RPMI7951 (cell line): Measurements from ENCODE around the gene EIF4G1. TPM values are rescaled to one million over a fixed set of nuclear protein-coding genes. Genes with fewer than 3 reads are reported as not detected.
"Not testable (repeated sequence)": the region's sequence is repeated elsewhere in the genome, so short reads cannot be mapped to it uniquely, and the experiment has no call there.

Experiments
- DNase-seq: peaks from one replicate; pipeline ENCODE4 v3.0.0-alpha.2; 2012; ENCODE audit warnings: low read depth
- total RNA-seq: library from RNA; depleted of rRNA; stranded (reverse); fragments of >200 nt; shearing (Covaris generic); gene quantifications from 2 replicates; pipeline ENCODE4 v1.2.3, GENCODE V29; 2014

Gene EIF4G1
- total RNA-seq, 1 experiment from 2014 or later, result 173 TPM

- DNase-seq, result peak; percentile 86
Measured at GRCh38 chr3:184334470-184335158, 20.2 kb downstream of the EIF4G1 start.

DNA sequence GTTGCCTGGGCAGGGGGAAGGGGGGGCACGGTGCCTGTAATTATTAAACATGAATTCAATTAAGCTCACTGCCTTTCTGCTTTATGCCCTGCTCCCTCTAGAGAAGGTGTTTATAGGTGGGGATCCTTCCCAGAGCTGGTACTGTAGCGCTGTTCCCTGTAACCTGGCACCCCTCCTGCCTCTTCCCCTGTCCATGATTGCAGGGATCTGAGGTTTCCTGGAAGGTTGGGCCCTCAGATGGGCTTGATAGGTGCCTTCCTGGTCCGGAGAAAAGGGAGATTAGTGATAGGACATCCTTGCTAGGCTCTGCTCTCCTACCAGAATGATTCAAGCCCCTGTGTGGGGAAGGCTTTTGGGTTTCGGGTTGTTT, 20.9 kb downstream of the EIF4G1 start:
- DNase-seq, result no peak

DNA sequence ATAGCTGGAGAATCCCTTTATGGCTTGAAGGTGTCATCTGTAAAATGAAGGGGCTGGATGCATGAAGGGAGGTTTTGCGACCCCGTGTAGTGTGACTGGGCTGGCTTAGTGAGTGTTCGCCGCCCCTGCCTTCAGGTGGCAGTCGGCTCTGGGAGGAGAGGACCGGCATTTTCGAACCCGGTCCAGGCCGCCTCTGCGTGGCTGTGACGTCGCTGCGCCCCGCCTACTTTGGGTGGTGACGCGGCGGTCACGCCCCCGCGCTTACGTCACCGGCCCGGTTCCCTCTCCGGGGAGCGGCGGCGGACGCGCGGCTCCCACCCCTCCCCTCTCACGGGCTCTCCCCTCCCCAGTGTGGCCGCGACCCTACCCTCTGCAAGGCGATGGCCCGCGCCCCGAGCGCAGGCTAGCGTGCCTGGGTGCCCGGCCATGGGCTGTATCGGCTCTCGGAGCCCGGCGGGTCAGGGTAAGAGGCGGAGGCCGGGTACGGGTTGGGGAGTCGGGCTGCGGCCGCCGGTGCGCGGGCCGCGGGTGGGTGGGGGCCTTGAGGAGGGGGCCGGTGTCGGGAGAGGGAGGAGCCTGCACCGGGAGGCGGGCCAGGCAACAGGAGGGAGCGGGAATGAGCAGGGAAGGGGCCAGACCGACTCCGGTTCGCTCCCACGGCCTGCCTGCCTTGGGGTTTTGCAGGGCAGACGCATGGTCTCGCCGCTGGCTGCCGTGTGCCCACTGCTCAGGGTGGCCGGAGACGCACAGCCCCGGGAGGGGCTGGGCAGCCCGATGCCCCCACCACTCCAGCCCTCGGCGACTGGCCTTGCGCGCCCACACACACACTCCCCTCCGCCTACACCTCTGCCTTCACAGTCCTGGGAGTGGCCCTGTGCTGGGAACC, 21.5 kb downstream of the EIF4G1 start:
- peak; percentile 67 for DNase-seq

DNA sequence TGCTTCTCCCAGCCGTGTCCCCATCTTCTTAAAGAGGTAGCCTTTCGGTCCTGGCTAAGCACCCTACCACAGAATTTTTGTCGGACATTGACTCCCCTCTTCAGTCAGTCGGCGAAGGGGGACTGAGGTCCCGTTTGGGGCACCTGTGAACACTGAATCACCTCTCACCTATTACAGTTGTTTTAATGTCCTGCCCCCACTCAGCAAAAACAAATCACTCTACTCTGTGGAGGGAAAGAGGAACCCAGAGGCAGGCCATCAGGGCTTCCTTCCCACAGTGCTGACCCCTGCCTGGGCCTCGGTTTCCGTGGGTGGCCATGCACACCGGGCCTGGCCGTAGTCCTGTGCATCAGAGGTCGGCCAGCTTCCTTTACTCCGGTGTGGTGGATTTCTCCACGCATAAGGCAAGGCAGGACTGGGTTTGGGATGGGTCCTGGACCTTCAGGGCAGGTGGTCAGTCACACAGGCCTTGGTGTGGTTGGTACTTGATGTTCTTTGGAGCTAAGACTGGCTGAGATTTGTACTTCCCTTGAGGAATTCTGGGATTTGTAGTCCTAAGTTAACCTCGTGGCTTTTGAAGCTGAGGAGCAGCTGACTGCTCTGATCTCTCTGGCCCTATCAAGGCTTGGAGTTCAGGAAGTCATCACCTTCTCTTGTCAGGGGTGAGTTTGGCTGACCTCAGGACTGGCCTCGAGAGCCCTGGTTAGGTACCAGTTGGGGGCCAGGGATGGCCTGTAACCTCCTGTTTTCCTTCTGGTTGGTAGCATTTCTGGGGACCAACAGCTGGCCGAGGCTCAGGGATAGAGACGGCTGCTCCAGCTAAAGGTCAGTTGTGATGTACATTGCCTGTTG, 22.4 kb downstream of the EIF4G1 start:
- peak; percentile 49 for DNase-seq

DNA sequence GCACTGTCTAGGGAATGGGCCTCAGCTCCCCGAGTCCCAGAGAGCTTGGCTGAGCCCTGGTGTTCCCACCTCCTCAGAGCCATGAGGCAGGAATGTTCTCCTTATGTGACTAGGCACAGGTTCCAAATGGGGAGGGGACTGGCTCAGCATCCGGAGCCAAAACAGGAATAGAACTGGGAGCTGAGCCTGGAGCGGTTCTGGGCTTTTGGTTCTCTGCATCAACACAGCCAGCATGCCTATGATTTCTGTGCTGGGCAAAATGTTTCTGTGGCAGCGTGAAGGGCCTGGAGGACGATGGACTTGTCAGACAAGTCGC, 23.0 kb downstream of the EIF4G1 start, which contains the start of gene FAM131A:
TSS of gene FAM131A (plus strand) at position 202 of the 316 bp plus-strand sequence. CDS start at position 233, 31 bp downstream.
- no peak for DNase-seq

- DNase-seq, result no peak
Measured at GRCh38 chr3:184337981-184338380, 23.6 kb downstream of the EIF4G1 start.

- DNase-seq, result no peak
Measured at GRCh38 chr3:184338511-184338945, 24.1 kb downstream of the EIF4G1 start.

DNA sequence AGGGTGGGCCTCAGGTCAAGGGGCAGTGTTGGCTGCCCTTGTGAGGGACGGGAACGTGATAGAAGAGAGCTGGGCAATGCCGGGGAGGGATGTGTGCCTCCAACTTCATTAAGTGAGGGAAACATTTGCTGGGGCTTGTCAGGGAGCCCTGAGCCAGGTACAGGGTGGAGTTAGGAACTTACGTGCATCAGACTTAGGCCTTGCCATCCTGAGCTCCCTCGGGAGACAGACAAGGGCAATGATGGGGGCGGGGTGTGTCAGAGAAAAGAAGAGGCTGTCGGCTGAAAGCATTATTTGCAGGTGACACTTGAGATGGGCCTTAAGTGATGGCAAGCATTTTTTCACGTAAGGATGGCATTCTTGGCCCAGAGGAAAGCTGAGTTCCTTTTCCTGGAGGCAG, 24.6 kb downstream of the EIF4G1 start:
- no peak for DNase-seq

GRCh38 chr3:184339451-184340135, 25.2 kb downstream of the EIF4G1 start:
- DNase-seq, result not testable (repeated sequence)

DNA sequence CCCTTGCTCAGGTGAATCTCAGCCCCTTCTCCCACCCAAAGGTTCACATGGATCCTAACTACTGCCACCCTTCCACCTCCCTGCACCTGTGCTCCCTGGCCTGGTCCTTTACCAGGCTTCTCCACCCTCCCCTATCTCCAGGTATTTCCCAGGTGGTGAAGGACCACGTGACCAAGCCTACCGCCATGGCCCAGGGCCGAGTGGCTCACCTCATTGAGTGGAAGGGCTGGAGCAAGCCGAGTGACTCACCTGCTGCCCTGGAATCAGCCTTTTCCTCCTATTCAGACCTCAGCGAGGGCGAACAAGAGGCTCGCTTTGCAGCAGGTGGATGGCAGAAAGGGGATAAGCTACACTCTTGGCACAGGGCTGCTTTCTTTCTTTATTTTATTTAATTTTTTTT, 27.5 kb downstream of the EIF4G1 start:
- DNase-seq, result no peak

GRCh38 chr3:184343200-184343876, 28.9 kb downstream of the EIF4G1 start:
- peak; percentile 35 for DNase-seq

DNA sequence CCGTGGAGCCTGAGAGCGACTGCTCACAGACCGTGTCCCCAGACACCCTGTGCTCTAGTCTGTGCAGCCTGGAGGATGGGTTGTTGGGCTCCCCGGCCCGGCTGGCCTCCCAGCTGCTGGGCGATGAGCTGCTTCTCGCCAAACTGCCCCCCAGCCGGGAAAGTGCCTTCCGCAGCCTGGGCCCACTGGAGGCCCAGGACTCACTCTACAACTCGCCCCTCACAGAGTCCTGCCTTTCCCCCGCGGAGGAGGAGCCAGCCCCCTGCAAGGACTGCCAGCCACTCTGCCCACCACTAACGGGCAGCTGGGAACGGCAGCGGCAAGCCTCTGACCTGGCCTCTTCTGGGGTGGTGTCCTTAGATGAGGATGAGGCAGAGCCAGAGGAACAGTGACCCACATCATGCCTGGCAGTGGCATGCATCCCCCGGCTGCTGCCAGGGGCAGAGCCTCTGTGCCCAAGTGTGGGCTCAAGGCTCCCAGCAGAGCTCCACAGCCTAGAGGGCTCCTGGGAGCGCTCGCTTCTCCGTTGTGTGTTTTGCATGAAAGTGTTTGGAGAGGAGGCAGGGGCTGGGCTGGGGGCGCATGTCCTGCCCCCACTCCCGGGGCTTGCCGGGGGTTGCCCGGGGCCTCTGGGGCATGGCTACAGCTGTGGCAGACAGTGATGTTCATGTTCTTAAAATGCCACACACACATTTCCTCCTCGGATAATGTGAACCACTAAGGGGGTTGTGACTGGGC, 30.3 kb downstream of the EIF4G1 start:
- no peak for DNase-seq

- peak; percentile 76 for DNase-seq
Measured at GRCh38 chr3:184345317-184346144, 31.1 kb downstream of the EIF4G1 start.

GRCh38 chr3:184346480-184347190, 32.2 kb downstream of the EIF4G1 start:
- DNase-seq, result no peak

- DNase-seq, result no peak
Measured at GRCh38 chr3:184347321-184348056, 33.1 kb downstream of the EIF4G1 start.

GRCh38 chr3:184348057-184348382, 33.6 kb downstream of the EIF4G1 start:
- no peak for DNase-seq

GRCh38 chr3:184349563-184350470, 35.4 kb downstream of the EIF4G1 start:
- no peak for DNase-seq
